Spleen (tissue), 7 donors: Measurements from ENCODE around the gene ITPKB.

Experiments used
- CTCF ChIP-seq, 11 experiments: fragments of 200-600 bp in 7 of 11; fragments of 450-650 bp in 4 of 11; sonication (generic) in 4 of 11; IDR thresholded peaks in 8 of 11; conservative IDR thresholded peaks in 3 of 11; 1 replicate in 7 of 11; 2 replicates in 4 of 11; pipeline versions ENCODE4 v1.4.0 to v1.8.0; 2016 to 2021; ENCODE audit warnings: antibody characterized with exemption in 11 of 11, inconsistent platforms in 4 of 11, mild to moderate bottlenecking in 1 of 11
- POLR2A ChIP-seq, 3 donors: fragments of 450-650 bp; IDR thresholded peaks; one replicate each; pipeline ENCODE4 v1.5.1; 2017; ENCODE audit warnings: antibody characterized with exemption in 3 of 3, mild to moderate bottlenecking in 1 of 3
- donor health status: DM: no; HTN: no; CAD: no; lungs with moderate emphysema.
- donor health status: DM: no; HTN: no; CAD: no.
- donor health status: DM: no; HTN: no; CAD: no.

- TF ChIP-seq CTCF (IDR thresholded peaks at IDR 0.05 in 8 of 11, conservative IDR thresholded peaks at IDR 0.05 in 3 of 11) = no peak
- no peak for TF ChIP-seq POLR2A (IDR thresholded peaks at IDR 0.05)
Measured at GRCh38 chr1:226684026-226684425, 55.1 kb downstream of the ITPKB start.
